K562 (cell line): ENCODE data around the gene RPS6KA2. TPM values are rescaled to one million over a fixed set of nuclear protein-coding genes. Genes with fewer than 3 reads are reported as not detected.

Source experiments
- ATAC-seq: fragments of 200-7000 bp; cut with Tn5 transposase; 3 replicates; pipeline ENCODE4 v1.9.1; 2020; ENCODE audit warnings: moderate library complexity
- BruUV-seq: library from RNA; stranded (reverse); fragments of 400-500 nt; replicated peaks from 2 replicates; lab custom pipeline; 2021; lab: Mats Ljungman, UMichigan
- CTCF ChIA-PET: fragments of 300-600 bp; formaldehyde crosslinking; extraction: SDS; loops from one replicate; lab custom pipeline; 2021; ENCODE audit warnings: low intra/inter-chr PET ratio; lab: Yijun Ruan, JAX
- POLR2A ChIA-PET: fragments of 300-600, 350-650 bp; sonication (Branson Sonifier 250); formaldehyde crosslinking; extraction: SDS; loops from one replicate; lab custom pipeline; 2021; ENCODE audit warnings: antibody characterized with exemption, inconsistent platforms; lab: Yijun Ruan, JAX
- DNase-seq, 4 experiments: peaks; one replicate each; pipeline versions ENCODE4 v3.0.0 to v3.0.0-alpha.2; 2011 to 2018; ENCODE audit warnings: low spot score in 3 of 4, mixed read lengths in 3 of 4; ENCODE audit errors: extremely low read depth in 1 of 4
- FAIRE-seq: peaks from 2 replicates; lab custom pipeline; 2011; peaks lifted over from hg19 to GRCh38; lab: Jason Lieb, UNC
- H2AFZ ChIP-seq: 2 replicates; pipeline ENCODE4 v1.6.0; 2011; ENCODE audit warnings: low read depth, low read length, control low read depth, inconsistent platforms
- H3K27ac ChIP-seq: fragments of 200-600 bp; 3 replicates; pipeline ENCODE4 v1.8.0; 2011; ENCODE audit warnings: low read depth, mild to moderate bottlenecking, control low read depth, inconsistent platforms, low read length, moderate library complexity, mixed read lengths; ENCODE audit errors: extremely low read depth
- H3K27me3 ChIP-seq, 2 experiments: fragments of 300-600 bp in 1 of 2; 2 replicates in 1 of 2; 3 replicates in 1 of 2; pipeline versions ENCODE4 v1.6.0 to v1.8.0; 2011; ENCODE audit warnings: inconsistent platforms in 2 of 2, low read length in 2 of 2, mild to moderate bottlenecking in 1 of 2, mixed read lengths in 1 of 2, moderate library complexity in 1 of 2; ENCODE audit not compliant: control insufficient read depth in 2 of 2, insufficient read depth in 2 of 2
- H3K36me3 ChIP-seq: fragments of 300-600 bp; 3 replicates; pipeline ENCODE4 v1.8.0; 2011; ENCODE audit warnings: mild to moderate bottlenecking, low read length, inconsistent platforms; ENCODE audit not compliant: control insufficient read depth, insufficient read depth
- H3K4me1 ChIP-seq, 2 experiments: fragments of 200-600 bp in 1 of 2; replicated peaks in 1 of 2; 2 replicates in 1 of 2; 3 replicates in 1 of 2; pipeline versions ENCODE4 v1.5.1 to v1.8.0; 2011; ENCODE audit warnings: inconsistent platforms in 2 of 2, low read length in 2 of 2, mild to moderate bottlenecking in 1 of 2, mixed read lengths in 1 of 2, moderate library complexity in 1 of 2; ENCODE audit not compliant: control insufficient read depth in 2 of 2, insufficient read depth in 2 of 2
- H3K4me2 ChIP-seq: 2 replicates; pipeline ENCODE4 v1.6.1; 2011; ENCODE audit warnings: low read length, control low read depth, inconsistent platforms, mixed read lengths; ENCODE audit not compliant: insufficient read depth
- H3K4me3 ChIP-seq: fragments of 200-600 bp; sonication (generic), shearing (Covaris generic); 2 replicates; pipeline ENCODE4 v1.5.1; 2016; ENCODE audit warnings: control low read depth, inconsistent platforms
- H3K79me2 ChIP-seq: fragments of 200-600 bp; 3 replicates; pipeline ENCODE4 v1.8.0; 2011; ENCODE audit warnings: low read length, inconsistent platforms; ENCODE audit not compliant: control insufficient read depth, insufficient read depth
- H3K9ac ChIP-seq, 2 experiments: 2 replicates each; pipeline versions ENCODE4 v1.6.0 to v1.6.1; 2011; ENCODE audit warnings: low read depth in 2 of 2, low read length in 2 of 2, control low read depth in 1 of 2, inconsistent platforms in 1 of 2, mild to moderate bottlenecking in 1 of 2, mixed read lengths in 1 of 2; ENCODE audit not compliant: insufficient read depth in 1 of 2
- H3K9me1 ChIP-seq: one replicate; pipeline ENCODE4 v1.6.0; 2011; ENCODE audit warnings: inconsistent platforms, mild to moderate bottlenecking, low read length, moderate library complexity; ENCODE audit not compliant: control insufficient read depth, insufficient read depth
- H3K9me3 ChIP-seq: replicated peaks from 2 replicates; pipeline ENCODE4 v1.5.1; 2011; ENCODE audit warnings: low read depth, low read length, inconsistent platforms; ENCODE audit not compliant: control insufficient read depth, insufficient read depth
- H4K20me1 ChIP-seq: replicated peaks from 2 replicates; pipeline ENCODE4 v1.6.1; 2011; ENCODE audit warnings: low read length, inconsistent platforms, mixed read lengths; ENCODE audit not compliant: control insufficient read depth, insufficient read depth
- ARID1B ChIP-seq: fragments of 450-650 bp; IDR thresholded peaks from 2 replicates; pipeline ENCODE4 v1.6.1; 2016; ENCODE audit warnings: antibody characterized with exemption, mild to moderate bottlenecking, inconsistent platforms
- CBX2 ChIP-seq: fragments of 200-600 bp; sonication (generic); IDR thresholded peaks from one replicate; pipeline ENCODE4 v1.6.1; 2012; ENCODE audit warnings: mild to moderate bottlenecking, low read length, inconsistent platforms; ENCODE audit not compliant: insufficient read depth, poor library complexity, severe bottlenecking
- CHD1 ChIP-seq: fragments of 200-600 bp; sonication (generic); IDR thresholded peaks from one replicate; pipeline ENCODE4 v1.6.1; 2012; ENCODE audit warnings: mild to moderate bottlenecking, moderate library complexity, low read length, inconsistent platforms
- EGR1 ChIP-seq: fragments of 450-650 bp; conservative IDR thresholded peaks from 2 replicates; pipeline ENCODE4 v1.6.1; 2017; ENCODE audit warnings: mild to moderate bottlenecking
- EP400 ChIP-seq: fragments of 450-650 bp; IDR thresholded peaks from 2 replicates; pipeline ENCODE4 v1.6.1; 2017; ENCODE audit warnings: antibody characterized with exemption, mild to moderate bottlenecking, moderate library complexity
- HNRNPUL1 ChIP-seq: fragments of 200-400 bp; formaldehyde crosslinking; IDR thresholded peaks from 2 replicates; pipeline ENCODE4 v1.6.1; 2017; ENCODE audit warnings: low read length
- ILK ChIP-seq: fragments of 450-650 bp; IDR thresholded peaks from 2 replicates; pipeline ENCODE4 v1.6.1; 2016; ENCODE audit warnings: missing genetic modification characterization, low read depth, mild to moderate bottlenecking, missing compliant biosample characterization, moderate library complexity, borderline replicate concordance
- MAZ ChIP-seq, 2 experiments: fragments of 450-650 bp in 1 of 2; sonication (generic) in 1 of 2; formaldehyde crosslinking; IDR thresholded peaks in 1 of 2; conservative IDR thresholded peaks in 1 of 2; 2 replicates each; pipeline versions ENCODE4 v1.4.0 to v1.5.0; 2020; ENCODE audit warnings: mild to moderate bottlenecking in 1 of 2, missing genetic modification reagents in 1 of 2
- MTF1 ChIP-seq: fragments of 250-450 bp; sonication (Bioruptor Pico); IDR thresholded peaks from 2 replicates; pipeline ENCODE4 v1.9.0; 2021; ENCODE audit warnings: moderate library complexity, mild to moderate bottlenecking, inconsistent platforms, borderline replicate concordance
- NFYB ChIP-seq: IDR thresholded peaks from 2 replicates; pipeline ENCODE4 v1.6.1; 2011; ENCODE audit warnings: mild to moderate bottlenecking, moderate library complexity; ENCODE audit not compliant: insufficient read length; ENCODE audit errors: extremely low read depth
- SAFB2 ChIP-seq: fragments of 200-400 bp; formaldehyde crosslinking; IDR thresholded peaks from 2 replicates; pipeline ENCODE4 v1.6.1; 2018; ENCODE audit warnings: borderline replicate concordance, low read length, low read depth, moderate library complexity; ENCODE audit not compliant: severe bottlenecking
- TRIM24 ChIP-seq, 2 experiments: fragments of 450-650 bp; IDR thresholded peaks; 2 replicates each; pipeline ENCODE4 v1.6.1; 2016
- ZFP1 ChIP-seq: fragments of 450-650 bp; formaldehyde crosslinking; IDR thresholded peaks from 2 replicates; pipeline ENCODE4 v1.4.0; 2020; ENCODE audit warnings: mild to moderate bottlenecking, mixed read lengths
- ZNF431 ChIP-seq: sonication (generic); formaldehyde crosslinking; IDR thresholded peaks from 2 replicates; pipeline ENCODE4 v1.8.0; 2022; ENCODE audit warnings: mild to moderate bottlenecking, missing genetic modification reagents
- in situ Hi-C: fragments of 300-500 bp; cut with MboI; formaldehyde crosslinking; loops from 4 replicates; pipeline ENCODE4 v1.15.0; 2018; ENCODE audit warnings: inconsistent platforms, mixed read lengths
- intact Hi-C: fragments of 100-400 bp; cut with micrococcal nuclease; formaldehyde crosslinking; loops from 2 replicates; pipeline ENCODE4 v1.14.2; 2022
- polyA plus RNA-seq, 8 experiments: library from polyadenylated mRNA; depleted of rRNA in 4 of 8; stranded (reverse) in 5 of 8; unstranded in 3 of 8; fragments of >200 nt; fragmentation: Nextera tagmentation in 2 of 8; fragmentation: Illumina TruSeq in 1 of 8; extraction: Ambion mirVana in 2 of 8; extraction: Trizol in 1 of 8; gene quantifications; 2 replicates each; pipeline versions ENCODE4 v1.2.1 to v1.2.3, GENCODE V29; 2011 to 2014; ENCODE audit warnings: inconsistent platforms in 1 of 8, missing spikeins in 1 of 8
- total RNA-seq, 7 experiments: library from RNA; depleted of rRNA in 6 of 7; stranded (reverse); fragments of >200 nt in 6 of 7; fragmentation: Illumina TruSeq in 2 of 7; extraction: Trizol in 2 of 7; gene quantifications; 2 replicates each; pipeline versions ENCODE4 v1.2.1 to v1.2.3, GENCODE V29; 2011 to 2021; ENCODE audit warnings: low replicate concordance in 1 of 7
- TF ChIP-seq, protein P1 (sequence below): fragments of 450-650 bp; IDR thresholded peaks from 2 replicates; pipeline ENCODE4 v1.7.0; 2016; ENCODE audit warnings: borderline replicate concordance
- TF ChIP-seq, protein P2 (sequence below), 2 experiments: fragments of 450-650 bp in 1 of 2; sonication (generic) in 1 of 2; formaldehyde crosslinking in 1 of 2; IDR thresholded peaks in 1 of 2; conservative IDR thresholded peaks in 1 of 2; 2 replicates each; pipeline versions ENCODE4 v1.6.1 to v1.8.1; 2016 to 2023; ENCODE audit warnings: mild to moderate bottlenecking in 2 of 2, moderate library complexity in 2 of 2, inconsistent platforms in 1 of 2, missing genetic modification reagents in 1 of 2
- TF ChIP-seq, protein P3 (sequence below): fragments of 250-450 bp; sonication (Bioruptor Pico); IDR thresholded peaks from 2 replicates; pipeline ENCODE4 v1.8.0; 2021; ENCODE audit warnings: mild to moderate bottlenecking, moderate library complexity
- TF ChIP-seq, protein P4 (sequence below): fragments of 250-450 bp; sonication (Bioruptor Pico); IDR thresholded peaks from 2 replicates; pipeline ENCODE4 v1.8.0; 2022; ENCODE audit warnings: moderate library complexity, mild to moderate bottlenecking, inconsistent platforms

RPS6KA2 gene
- total and polyA plus RNA-seq, 9 of the 15 experiments (the other 6 are each of a cell fraction or from before 2014, with no cell fraction given) = 0.29 to 1.00 (median 0.53) TPM

DNA sequence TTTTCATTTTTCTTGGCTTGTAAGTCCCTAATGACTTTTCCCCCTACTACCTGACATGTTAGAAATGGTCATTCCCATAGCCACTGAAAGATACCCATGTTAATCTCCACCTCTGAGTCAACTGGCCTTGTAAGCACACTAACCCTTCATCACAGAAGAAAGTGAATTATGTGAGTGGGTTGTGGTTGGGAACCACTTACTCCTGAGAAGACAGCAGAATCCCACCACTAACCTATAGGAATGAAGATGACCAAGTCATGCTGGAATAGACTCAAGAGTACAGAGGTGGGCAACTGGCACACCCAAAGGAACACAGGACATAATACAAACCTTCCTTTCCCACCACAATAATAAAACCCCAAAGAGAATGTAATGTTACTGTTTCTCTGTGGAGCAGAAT lies 70.7 kb downstream of the RPS6KA2 start:
- H3K79me2 ChIP-seq = no peaks in the 10 kb centered on the region
- ATAC-seq = no peak
- H3K4me2 ChIP-seq = no peak overlapping the region
- intact Hi-C loops (no loop called here), in situ Hi-C loops (no loop called here)
- no peak overlapping the region for H3K9ac ChIP-seq
- no peak for DNase-seq
- POLR2A ChIA-PET = interaction anchor here (0.7 kb wide), 1 partner anchor 14 kb away, joined by 3 read pairs; no protein-coding TSS in a partner anchor
- H3K27me3 ChIP-seq = peaks cover 38 to 68% of the 10 kb centered on the region in 2 experiments
- peaks cover 0 to 3% of the 10 kb centered on the region in 2 experiments; a peak in 1 of 5 replicates for H3K4me1 ChIP-seq
- FAIRE-seq = no peak
- H3K36me3 ChIP-seq = no peaks in the 10 kb centered on the region
- CTCF ChIA-PET = no interaction called here
- no TSS peak for BruUV-seq
- H3K9me1 ChIP-seq = no peaks in the 10 kb centered on the region
- no peak overlapping the region for H2AFZ ChIP-seq
- TF ChIP-seq, protein P1, sequence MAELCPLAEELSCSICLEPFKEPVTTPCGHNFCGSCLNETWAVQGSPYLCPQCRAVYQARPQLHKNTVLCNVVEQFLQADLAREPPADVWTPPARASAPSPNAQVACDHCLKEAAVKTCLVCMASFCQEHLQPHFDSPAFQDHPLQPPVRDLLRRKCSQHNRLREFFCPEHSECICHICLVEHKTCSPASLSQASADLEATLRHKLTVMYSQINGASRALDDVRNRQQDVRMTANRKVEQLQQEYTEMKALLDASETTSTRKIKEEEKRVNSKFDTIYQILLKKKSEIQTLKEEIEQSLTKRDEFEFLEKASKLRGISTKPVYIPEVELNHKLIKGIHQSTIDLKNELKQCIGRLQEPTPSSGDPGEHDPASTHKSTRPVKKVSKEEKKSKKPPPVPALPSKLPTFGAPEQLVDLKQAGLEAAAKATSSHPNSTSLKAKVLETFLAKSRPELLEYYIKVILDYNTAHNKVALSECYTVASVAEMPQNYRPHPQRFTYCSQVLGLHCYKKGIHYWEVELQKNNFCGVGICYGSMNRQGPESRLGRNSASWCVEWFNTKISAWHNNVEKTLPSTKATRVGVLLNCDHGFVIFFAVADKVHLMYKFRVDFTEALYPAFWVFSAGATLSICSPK = no peak
- TF ChIP-seq CBX2 (no peak), EP400 (no peak), EGR1 (no peak), SAFB2 (no peak), MAZ (CRISPR knock-in tag; conservative IDR thresholded peaks at IDR 0.05 in 1 of 2, IDR thresholded peaks at IDR 0.05 in 1 of 2) (no peak), NFYB (no peak), HNRNPUL1 (no peak), ARID1B (no peak), ILK (tag) (no peak), ZFP1 (CRISPR knock-in tag) (no peak), CHD1 (no peak), MTF1 (no peak), TRIM24 (IDR thresholded peaks at IDR 0.05) (no peak), ZNF431 (no peak)
- TF ChIP-seq, protein P2, sequence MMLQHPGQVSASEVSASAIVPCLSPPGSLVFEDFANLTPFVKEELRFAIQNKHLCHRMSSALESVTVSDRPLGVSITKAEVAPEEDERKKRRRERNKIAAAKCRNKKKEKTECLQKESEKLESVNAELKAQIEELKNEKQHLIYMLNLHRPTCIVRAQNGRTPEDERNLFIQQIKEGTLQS (IDR thresholded peaks at IDR 0.05) = no peak
- TF ChIP-seq, protein P2 (CRISPR knock-in tag; conservative IDR thresholded peaks at IDR 0.05) = no peak
- TF ChIP-seq, protein P3, sequence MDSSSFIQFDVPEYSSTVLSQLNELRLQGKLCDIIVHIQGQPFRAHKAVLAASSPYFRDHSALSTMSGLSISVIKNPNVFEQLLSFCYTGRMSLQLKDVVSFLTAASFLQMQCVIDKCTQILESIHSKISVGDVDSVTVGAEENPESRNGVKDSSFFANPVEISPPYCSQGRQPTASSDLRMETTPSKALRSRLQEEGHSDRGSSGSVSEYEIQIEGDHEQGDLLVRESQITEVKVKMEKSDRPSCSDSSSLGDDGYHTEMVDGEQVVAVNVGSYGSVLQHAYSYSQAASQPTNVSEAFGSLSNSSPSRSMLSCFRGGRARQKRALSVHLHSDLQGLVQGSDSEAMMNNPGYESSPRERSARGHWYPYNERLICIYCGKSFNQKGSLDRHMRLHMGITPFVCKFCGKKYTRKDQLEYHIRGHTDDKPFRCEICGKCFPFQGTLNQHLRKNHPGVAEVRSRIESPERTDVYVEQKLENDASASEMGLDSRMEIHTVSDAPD (CRISPR knock-in tag) = no peak
- TF ChIP-seq, protein P4, sequence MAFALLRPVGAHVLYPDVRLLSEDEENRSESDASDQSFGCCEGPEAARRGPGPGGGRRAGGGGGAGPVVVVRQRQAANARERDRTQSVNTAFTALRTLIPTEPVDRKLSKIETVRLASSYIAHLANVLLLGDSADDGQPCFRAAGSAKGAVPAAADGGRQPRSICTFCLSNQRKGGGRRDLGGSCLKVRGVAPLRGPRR (CRISPR knock-in tag) = no peak
- no peaks in the 10 kb centered on the region for H3K9me3 ChIP-seq
- no peak overlapping the region for H3K27ac ChIP-seq
- H3K4me3 ChIP-seq = no peak overlapping the region
- H4K20me1 ChIP-seq = no peaks in the 10 kb centered on the region; the same call in 1 of the 2 replicates
